Mesendoderm (in vitro differentiated cells): Measurements from ENCODE around the gene NID1.

Experiments
- DNase-seq: peaks from one replicate; pipeline ENCODE4 v3.0.0; 2013
- H2AK5ac ChIP-seq: 2 replicates; pipeline ENCODE4 v1.6.1; 2013; ENCODE audit warnings: low read length, inconsistent platforms
- H2BK120ac ChIP-seq: 2 replicates; pipeline ENCODE4 v1.6.1; 2013; ENCODE audit warnings: low read depth, mild to moderate bottlenecking, low read length, moderate library complexity, mixed read lengths
- H2BK15ac ChIP-seq: replicated peaks from 2 replicates; pipeline ENCODE4 v1.6.1; 2013; ENCODE audit warnings: low read depth, mild to moderate bottlenecking, moderate library complexity
- H2BK5ac ChIP-seq: 2 replicates; pipeline ENCODE4 v1.6.1; 2013; ENCODE audit warnings: low read length, inconsistent platforms
- H3K18ac ChIP-seq: 2 replicates; pipeline ENCODE4 v1.6.1; 2013; ENCODE audit warnings: mild to moderate bottlenecking, low read length, mixed read lengths
- H3K23ac ChIP-seq: one replicate; pipeline ENCODE4 v1.6.1; 2013; ENCODE audit warnings: low read length
- H3K27ac ChIP-seq: 2 replicates; pipeline ENCODE4 v1.5.1; 2013; ENCODE audit warnings: low read depth, mild to moderate bottlenecking, inconsistent platforms, low read length, moderate library complexity
- H3K27me3 ChIP-seq: 2 replicates; pipeline ENCODE4 v1.6.1; 2013; ENCODE audit warnings: low read length, control low read depth, mild to moderate bottlenecking, inconsistent platforms; ENCODE audit not compliant: insufficient read depth, poor library complexity
- H3K36me3 ChIP-seq: 2 replicates; pipeline ENCODE4 v1.6.1; 2013; ENCODE audit warnings: low read length, inconsistent platforms; ENCODE audit not compliant: control insufficient read depth, insufficient read depth
- H3K4ac ChIP-seq: one replicate; pipeline ENCODE4 v1.6.1; 2013; ENCODE audit warnings: low read depth, mild to moderate bottlenecking, low read length, moderate library complexity
- H3K4me1 ChIP-seq: 2 replicates; pipeline ENCODE4 v1.6.1; 2013; ENCODE audit warnings: low read depth, low read length, inconsistent platforms; ENCODE audit not compliant: control insufficient read depth
- H3K4me2 ChIP-seq: 2 replicates; pipeline ENCODE4 v1.6.1; 2013; ENCODE audit warnings: low read length
- H3K4me3 ChIP-seq: 2 replicates; pipeline ENCODE4 v1.5.1; 2013; ENCODE audit warnings: mild to moderate bottlenecking, low read length
- H3K56ac ChIP-seq: one replicate; pipeline ENCODE4 v1.6.1; 2013; ENCODE audit warnings: low read length
- H3K79me1 ChIP-seq: 2 replicates; pipeline ENCODE4 v1.6.1; 2013; ENCODE audit warnings: low read length, inconsistent platforms
- H3K79me2 ChIP-seq: 2 replicates; pipeline ENCODE4 v1.6.1; 2013; ENCODE audit warnings: mild to moderate bottlenecking, low read length; ENCODE audit not compliant: control insufficient read depth, insufficient read depth
- H3K9ac ChIP-seq: 2 replicates; pipeline ENCODE4 v1.6.1; 2013; ENCODE audit warnings: low read length, inconsistent platforms
- H4K5ac ChIP-seq: one replicate; pipeline ENCODE4 v1.6.1; 2013; ENCODE audit warnings: low read length
- H4K8ac ChIP-seq: one replicate; pipeline ENCODE4 v1.6.1; 2013; ENCODE audit warnings: low read depth, mild to moderate bottlenecking, control low read depth, low read length, moderate library complexity
- WGBS: extraction: QIAGEN DNeasy Blood & Tissue Kit; methylation state at CpG from one replicate; pipeline ENCODE4 v1.1.7; 2013; ENCODE audit warnings: low lambda C conversion rate, missing lambda C conversion rate; ENCODE audit not compliant: insufficient coverage; ENCODE audit errors: extremely low coverage; 5-methylcytosine and 5-hydroxymethylcytosine counted together

NID1 gene

GRCh38 chr1:235986869-235987268 is 78.0 kb downstream of the NID1 start:
- no peak overlapping the region for H2AK5ac ChIP-seq
- no peak overlapping the region for H3K23ac ChIP-seq
- H4K5ac ChIP-seq: no peak overlapping the region
- no peak overlapping the region for H3K4me3 ChIP-seq
- H2BK5ac ChIP-seq: no peak overlapping the region
- no CpG with 5 or more reads among the region's 3 CpGs for WGBS
- no peak overlapping the region for H3K27ac ChIP-seq
- no peak overlapping the region for H2BK15ac ChIP-seq
- no peaks in the 10 kb centered on the region for H3K27me3 ChIP-seq
- no peak overlapping the region for H3K18ac ChIP-seq
- H3K36me3 ChIP-seq: no peaks in the 10 kb centered on the region
- H3K4me1 ChIP-seq: no peaks in the 10 kb centered on the region
- no peak overlapping the region for H3K56ac ChIP-seq
- DNase-seq: no peak
- no peak overlapping the region for H3K4me2 ChIP-seq
- no peak overlapping the region for H2BK120ac ChIP-seq
- H3K9ac ChIP-seq: no peak overlapping the region
- no peak overlapping the region for H4K8ac ChIP-seq
- H3K4ac ChIP-seq: no peak overlapping the region
- H3K79me1 ChIP-seq: no peaks in the 10 kb centered on the region
- no peaks in the 10 kb centered on the region for H3K79me2 ChIP-seq

DNA sequence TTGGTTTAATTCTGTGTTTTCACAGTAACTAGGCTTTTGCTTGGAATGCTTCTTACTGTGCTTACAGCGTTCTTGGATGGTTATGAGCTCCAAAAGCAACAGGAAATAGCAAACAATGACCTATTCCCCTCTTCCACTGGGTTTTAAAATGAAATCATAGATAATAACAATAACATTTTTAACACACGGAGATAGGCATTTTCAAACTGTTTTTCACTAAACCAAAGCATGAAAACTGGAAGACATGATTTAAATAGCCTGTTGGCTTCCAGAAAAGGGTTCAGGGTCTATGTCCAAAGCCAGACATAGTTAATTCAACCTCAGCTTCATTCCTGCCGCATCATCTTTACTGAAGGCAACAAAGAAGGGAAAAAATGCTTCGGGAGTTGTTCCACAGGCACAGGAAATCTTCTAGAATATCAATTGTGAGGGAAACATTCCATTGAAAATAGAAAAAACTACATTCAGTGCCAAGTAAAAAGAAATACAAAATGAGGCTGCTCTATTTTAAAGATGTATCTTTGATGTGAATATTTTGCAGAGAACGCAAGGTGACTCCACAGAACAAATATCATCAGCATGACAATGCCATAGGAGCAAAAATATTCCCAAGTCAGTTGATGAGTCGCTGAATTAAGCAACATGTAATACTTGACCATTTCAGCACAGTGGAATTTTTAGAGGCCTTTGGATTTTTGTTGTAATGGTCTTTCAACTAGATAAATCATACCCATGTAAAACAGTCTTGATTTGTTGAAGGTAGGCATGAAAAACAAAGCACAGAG is 80.7 kb downstream of the NID1 start:
- Histone ChIP-seq H2AK5ac (no peak overlapping the region), H2BK5ac (no peak overlapping the region), H3K27ac (no peak overlapping the region), H3K56ac (no peak overlapping the region), H3K4me2 (no peak overlapping the region), H3K36me3 (no peaks in the 10 kb centered on the region), H4K5ac (no peak overlapping the region), H4K8ac (no peak overlapping the region), H2BK120ac (no peak overlapping the region), H3K18ac (no peak overlapping the region), H3K79me1 (no peaks in the 10 kb centered on the region), H3K27me3 (no peaks in the 10 kb centered on the region), H3K23ac (no peak overlapping the region), H3K4me1 (no peaks in the 10 kb centered on the region), H2BK15ac (no peak overlapping the region), H3K79me2 (no peaks in the 10 kb centered on the region), H3K4me3 (no peak overlapping the region), H3K9ac (no peak overlapping the region), H3K4ac (no peak overlapping the region)
- no CpG with 5 or more reads among the region's 6 CpGs for whole genome bisulfite sequencing
- no peak for DNase-seq

GRCh38 chr1:235980976-235981375 is 83.9 kb downstream of the NID1 start:
- Histone ChIP-seq H4K8ac (no peak overlapping the region), H3K56ac (no peak overlapping the region), H3K27me3 (no peaks in the 10 kb centered on the region), H3K36me3 (no peaks in the 10 kb centered on the region), H4K5ac (no peak overlapping the region), H3K9ac (no peak overlapping the region), H2AK5ac (no peak overlapping the region), H2BK5ac (no peak overlapping the region), H3K79me2 (no peaks in the 10 kb centered on the region), H3K79me1 (no peaks in the 10 kb centered on the region), H3K4ac (no peak overlapping the region), H3K23ac (no peak overlapping the region), H3K4me1 (no peaks in the 10 kb centered on the region), H2BK120ac (no peak overlapping the region), H3K4me3 (no peak overlapping the region), H2BK15ac (no peak overlapping the region), H3K18ac (no peak overlapping the region), H3K27ac (no peak overlapping the region), H3K4me2 (no peak overlapping the region)
- DNase-seq: no peak
- WGBS: no CpG with 5 or more reads among the region's 3 CpGs

GRCh38 chr1:235979716-235980333 is 85.1 kb downstream of the NID1 start:
- Histone ChIP-seq H3K4me3 (no peak overlapping the region), H3K4ac (no peak overlapping the region), H3K56ac (no peak overlapping the region), H3K36me3 (no peaks in the 10 kb centered on the region), H2AK5ac (no peak overlapping the region), H4K5ac (no peak overlapping the region), H3K9ac (no peak overlapping the region), H3K27me3 (no peaks in the 10 kb centered on the region), H3K79me1 (no peaks in the 10 kb centered on the region), H3K18ac (no peak overlapping the region), H3K4me2 (no peak overlapping the region), H3K23ac (no peak overlapping the region), H4K8ac (no peak overlapping the region), H3K27ac (no peak overlapping the region), H3K79me2 (no peaks in the 10 kb centered on the region), H2BK5ac (no peak overlapping the region), H2BK120ac (no peak overlapping the region), H2BK15ac (no peak overlapping the region), H3K4me1 (no peaks in the 10 kb centered on the region)
- DNase-seq: no peak
- WGBS: no CpG with 5 or more reads among the region's 12 CpGs

DNA sequence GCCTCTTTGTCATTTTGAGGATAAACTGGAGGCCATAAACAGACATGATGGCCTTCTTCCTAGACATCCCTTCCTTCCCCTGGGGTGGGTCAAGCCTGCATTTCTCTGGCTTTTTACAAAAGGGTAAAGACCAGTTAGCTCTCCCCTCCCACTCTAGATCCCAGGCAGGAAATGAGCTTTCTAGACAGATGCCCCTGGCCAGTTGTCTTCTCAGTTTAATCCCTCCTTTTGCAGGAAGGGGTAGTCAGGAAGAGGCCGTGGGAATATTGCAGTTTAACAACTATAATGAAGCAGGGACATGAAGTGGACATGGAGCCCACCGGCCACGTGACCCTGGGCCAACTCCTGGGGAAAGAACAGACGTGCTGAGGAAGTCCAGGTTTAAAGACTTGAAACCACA is 85.7 kb downstream of the NID1 start:
- Histone ChIP-seq H3K4me2 (no peak overlapping the region), H2BK15ac (no peak overlapping the region), H3K9ac (no peak overlapping the region), H4K5ac (no peak overlapping the region), H2AK5ac (no peak overlapping the region), H3K4me3 (no peak overlapping the region), H3K56ac (no peak overlapping the region), H3K23ac (no peak overlapping the region), H3K18ac (no peak overlapping the region), H3K79me2 (no peaks in the 10 kb centered on the region), H2BK120ac (no peak overlapping the region), H3K79me1 (no peaks in the 10 kb centered on the region), H3K27ac (no peak overlapping the region), H3K4me1 (no peaks in the 10 kb centered on the region), H4K8ac (no peak overlapping the region), H3K4ac (no peak overlapping the region), H2BK5ac (no peak overlapping the region), H3K27me3 (no peaks in the 10 kb centered on the region), H3K36me3 (no peaks in the 10 kb centered on the region)
- DNase-seq: no peak
- WGBS: no CpG with 5 or more reads among the region's 4 CpGs
